AG04449 (cell line): ENCODE data around the gene KDM3A.
A peak's percentile ranks its signal among the peaks of the same experiment; 100 is the strongest.

Source experiments
- CTCF ChIA-PET: fragments of 350-600 bp; formaldehyde crosslinking; extraction: SDS; loops from one replicate; lab custom pipeline; 2021; ENCODE audit warnings: antibody characterized with exemption; lab: Yijun Ruan, JAX
- POLR2A ChIA-PET: fragments of 400-600, 350-600 bp; formaldehyde crosslinking; extraction: SDS; loops from one replicate; lab custom pipeline; 2020; ENCODE audit warnings: antibody characterized with exemption, inconsistent platforms; lab: Yijun Ruan, JAX
- DNase-seq: peaks from one replicate; pipeline ENCODE4 v3.0.0-alpha.2; 2010; ENCODE audit warnings: low read depth, low spot score
- H3K4me3 ChIP-seq: 2 replicates; pipeline ENCODE4 v1.5.1; 2011; ENCODE audit warnings: low read depth, mild to moderate bottlenecking, control low read depth, low read length
- TF ChIP-seq, protein P1 (sequence below): IDR thresholded peaks from one replicate; pipeline ENCODE4 v1.5.1; 2011; ENCODE audit warnings: mild to moderate bottlenecking, moderate library complexity, low read length, control low read depth, inconsistent platforms; ENCODE audit not compliant: insufficient read depth; ENCODE audit errors: missing control alignments

Gene KDM3A

DNA sequence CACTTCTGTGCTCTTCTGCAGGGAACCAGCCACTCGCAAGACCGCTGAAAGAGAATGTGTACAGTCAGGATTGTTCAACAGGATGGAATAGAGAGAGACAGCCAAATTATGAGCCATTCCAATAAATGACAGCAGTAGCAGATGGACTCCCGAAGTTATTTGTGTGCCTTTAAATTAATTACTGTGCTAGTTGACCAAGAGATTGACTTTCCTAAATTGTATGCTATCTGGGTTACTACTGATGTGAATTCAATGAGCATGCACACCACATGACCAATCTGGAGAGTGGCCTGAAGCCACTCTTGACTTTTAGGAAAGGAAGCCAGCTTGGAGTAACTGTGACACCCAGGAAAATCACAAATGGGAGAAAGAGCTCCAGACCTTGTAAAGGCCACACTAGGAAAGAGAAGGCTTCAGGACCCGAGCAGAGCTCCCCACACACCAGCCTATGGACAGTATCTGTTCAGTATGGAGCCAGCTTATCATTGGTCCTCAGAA lies 69.3 kb downstream of the KDM3A start:
- H3K4me3 ChIP-seq: no peak overlapping the region
- CTCF ChIA-PET: no interaction called here
- no peak for DNase-seq
- POLR2A ChIA-PET: interaction anchor here (0.6 kb wide), 1 partner anchor 10 kb away, joined by 3 read pairs; no protein-coding TSS in a partner anchor
- TF ChIP-seq, protein P1, sequence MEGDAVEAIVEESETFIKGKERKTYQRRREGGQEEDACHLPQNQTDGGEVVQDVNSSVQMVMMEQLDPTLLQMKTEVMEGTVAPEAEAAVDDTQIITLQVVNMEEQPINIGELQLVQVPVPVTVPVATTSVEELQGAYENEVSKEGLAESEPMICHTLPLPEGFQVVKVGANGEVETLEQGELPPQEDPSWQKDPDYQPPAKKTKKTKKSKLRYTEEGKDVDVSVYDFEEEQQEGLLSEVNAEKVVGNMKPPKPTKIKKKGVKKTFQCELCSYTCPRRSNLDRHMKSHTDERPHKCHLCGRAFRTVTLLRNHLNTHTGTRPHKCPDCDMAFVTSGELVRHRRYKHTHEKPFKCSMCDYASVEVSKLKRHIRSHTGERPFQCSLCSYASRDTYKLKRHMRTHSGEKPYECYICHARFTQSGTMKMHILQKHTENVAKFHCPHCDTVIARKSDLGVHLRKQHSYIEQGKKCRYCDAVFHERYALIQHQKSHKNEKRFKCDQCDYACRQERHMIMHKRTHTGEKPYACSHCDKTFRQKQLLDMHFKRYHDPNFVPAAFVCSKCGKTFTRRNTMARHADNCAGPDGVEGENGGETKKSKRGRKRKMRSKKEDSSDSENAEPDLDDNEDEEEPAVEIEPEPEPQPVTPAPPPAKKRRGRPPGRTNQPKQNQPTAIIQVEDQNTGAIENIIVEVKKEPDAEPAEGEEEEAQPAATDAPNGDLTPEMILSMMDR: no peak

DNA sequence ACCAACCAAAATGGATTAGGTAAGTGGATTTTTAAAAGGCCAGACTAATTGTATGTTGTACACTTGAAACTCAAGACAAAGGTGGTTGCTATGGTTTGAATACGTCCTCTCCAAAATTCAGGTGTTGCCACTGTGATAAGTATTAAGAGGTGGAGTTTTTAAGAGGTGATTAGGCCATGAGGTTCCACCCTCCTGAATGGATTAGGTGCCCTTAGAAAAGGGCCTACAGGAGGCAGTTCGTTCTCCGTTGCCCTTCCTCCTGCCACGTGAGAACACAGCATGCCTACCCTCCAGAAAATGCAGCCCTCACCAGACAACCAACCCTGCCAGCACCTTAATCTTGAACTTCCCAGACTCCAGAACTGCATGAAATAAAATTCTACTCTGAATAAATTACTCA lies 70.9 kb downstream of the KDM3A start:
- CTCF ChIA-PET: no interaction called here
- TF ChIP-seq, protein P1: no peak
- no peak overlapping the region for H3K4me3 ChIP-seq
- DNase-seq: no peak
- POLR2A ChIA-PET: no interaction called here

DNA sequence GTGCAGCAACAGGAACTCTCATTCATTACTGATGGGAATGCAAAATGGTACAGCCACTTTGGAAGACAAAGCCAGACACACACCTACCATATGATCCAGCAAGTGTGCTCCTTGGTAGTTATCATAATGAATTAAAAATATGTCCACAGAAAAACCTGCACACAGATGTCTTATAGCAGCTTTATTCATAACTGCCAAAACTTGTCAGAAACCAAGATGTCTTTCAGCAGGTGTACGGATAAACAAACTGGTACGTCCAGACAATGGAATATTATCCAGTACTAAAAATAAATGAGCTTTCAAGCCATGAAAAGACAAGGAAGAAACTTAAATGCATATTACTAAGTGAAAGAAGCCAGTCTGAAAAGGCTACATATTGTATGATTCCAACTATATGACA lies 71.7 kb downstream of the KDM3A start:
- ChIA-PET CTCF (no interaction called here), POLR2A (no interaction called here)
- DNase-seq: no peak
- TF ChIP-seq, protein P1: no peak
- no peak overlapping the region for H3K4me3 ChIP-seq

DNA sequence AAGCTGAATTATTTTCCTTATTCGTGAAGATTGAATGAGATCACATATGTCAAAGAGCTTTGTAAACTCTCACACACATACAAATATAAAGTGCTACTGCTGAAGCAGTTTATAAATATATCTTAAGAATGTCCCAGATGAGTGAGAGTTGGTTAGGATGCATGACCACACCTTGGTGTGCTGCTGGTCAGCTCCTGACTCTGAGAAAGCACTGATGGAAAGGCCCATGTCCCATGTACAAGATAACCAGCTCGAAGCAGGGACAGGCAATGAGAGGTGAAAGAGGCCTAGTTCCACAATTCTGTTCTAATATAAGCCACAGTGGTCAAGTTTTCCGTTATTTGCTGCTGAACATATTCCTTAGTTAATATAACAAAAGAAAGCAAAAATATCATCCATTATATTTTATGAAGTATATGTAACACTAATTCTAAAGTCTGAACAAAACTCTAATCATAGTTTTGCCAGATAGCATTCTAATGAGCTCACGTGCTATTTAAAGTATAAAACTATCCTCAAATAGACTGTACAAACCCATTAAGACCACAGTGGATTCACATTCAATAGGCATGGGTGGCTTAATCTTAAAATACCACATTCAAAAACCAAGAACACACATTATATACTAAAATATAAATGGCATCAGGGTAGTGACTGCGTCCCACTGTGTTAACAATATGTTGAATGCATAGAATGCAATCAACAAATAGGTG lies 72.9 kb downstream of the KDM3A start:
- CTCF ChIA-PET: no interaction called here
- TF ChIP-seq, protein P1: no peak
- POLR2A ChIA-PET: no interaction called here

DNA sequence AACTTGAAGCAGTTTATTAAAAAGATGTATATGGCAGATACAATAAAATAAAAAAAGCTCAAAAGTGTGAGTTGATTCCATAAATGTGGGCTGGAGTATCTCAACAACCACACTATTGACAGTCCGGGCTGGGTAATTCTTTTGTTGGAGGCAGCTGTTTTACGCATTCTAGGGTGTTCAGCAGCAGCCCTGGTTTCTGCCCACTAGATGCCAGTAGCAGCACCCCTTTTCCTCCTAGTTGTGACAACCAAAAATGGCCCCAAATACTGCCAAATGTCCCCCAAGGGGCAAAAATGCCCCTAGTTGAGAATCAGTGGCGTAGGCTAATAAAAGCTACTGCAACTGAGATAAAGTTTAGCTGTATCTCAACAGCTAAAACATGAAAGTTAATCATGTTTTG lies 77.3 kb downstream of the KDM3A start:
- POLR2A ChIA-PET: no interaction called here

More for the DNA sequence above, 72.9 kb downstream of the KDM3A start:
- no peak for DNase-seq
- H3K4me3 ChIP-seq: no peak overlapping the region

DNA sequence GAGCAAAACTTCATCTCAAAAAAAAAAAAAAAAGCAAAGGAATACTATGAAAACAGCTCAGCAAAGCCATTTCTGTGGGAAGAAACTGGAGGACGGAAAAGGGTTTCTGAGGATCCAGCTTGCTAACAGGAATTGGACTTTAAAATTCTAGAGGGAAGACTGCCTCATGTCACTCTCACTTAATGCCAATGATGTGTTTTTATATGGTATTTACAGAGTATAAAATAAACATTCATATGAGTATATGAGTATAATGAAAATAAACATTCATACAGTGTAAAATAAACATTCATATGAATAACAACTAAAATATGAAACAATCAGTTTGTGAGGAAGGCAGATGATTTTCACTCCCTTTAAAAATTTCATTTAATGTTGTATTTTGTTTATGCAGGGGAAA lies 78.2 kb downstream of the KDM3A start:
- ChIA-PET POLR2A (no interaction called here), CTCF (no interaction called here)
- no peak overlapping the region for H3K4me3 ChIP-seq
- TF ChIP-seq, protein P1: no peak
- DNase-seq: no peak

More for the DNA sequence above, 77.3 kb downstream of the KDM3A start:
- DNase-seq: no peak
- TF ChIP-seq, protein P1: peak; percentile 12
- no peak overlapping the region for H3K4me3 ChIP-seq
- CTCF ChIA-PET: interaction anchor here (0.7 to 1.2 kb wide), 3 partner anchors 10 to 19 kb away, joined by 3 to 4 read pairs (median 3); no protein-coding TSS in a partner anchor
